Right lobe of liver (tissue), 6 donors: Measurements from ENCODE around the gene ARHGAP22. TPM values are rescaled to one million over a fixed set of nuclear protein-coding genes. Genes with fewer than 3 reads are reported as not detected.

Experiments used
- ATAC-seq, 4 donors: fragments of 200-7000 bp; cut with Tn5 transposase; one replicate each; pipeline ENCODE4 v1.9.1; 2020; ENCODE audit warnings: mild to moderate bottlenecking in 4 of 4, moderate library complexity in 4 of 4
- DNase-seq, 3 donors: peaks; one replicate each; pipeline ENCODE4 v3.0.0-alpha.2; 2020
- H3K27ac ChIP-seq, 3 donors: fragments of 200-600 bp; one replicate each; pipeline ENCODE4 v1.8.0; 2022
- H3K27me3 ChIP-seq, 2 donors: fragments of 200-600 bp; one replicate each; pipeline ENCODE4 v1.8.0; 2022
- H3K36me3 ChIP-seq, 4 donors: fragments of 200-600 bp; sonication (generic) in 1 of 4; one replicate each; pipeline versions ENCODE4 v1.5.1 to v1.8.0; 2017 to 2022; ENCODE audit warnings: control low read depth in 1 of 4
- H3K4me1 ChIP-seq, 4 donors: fragments of 200-600 bp; sonication (generic) in 1 of 4; one replicate each; pipeline versions ENCODE4 v1.5.1 to v1.8.0; 2017 to 2022; ENCODE audit warnings: control low read depth in 1 of 4
- H3K4me3 ChIP-seq, 3 donors: fragments of 200-600 bp; one replicate each; pipeline ENCODE4 v1.8.0; 2022
- H3K9me3 ChIP-seq, 4 donors: fragments of 200-600 bp; sonication (generic) in 1 of 4; one replicate each; pipeline versions ENCODE4 v1.5.1 to v1.8.0; 2017 to 2022; ENCODE audit warnings: control low read depth in 1 of 4
- POLR2A ChIP-seq: fragments of 450-650 bp; IDR thresholded peaks from one replicate; pipeline ENCODE4 v1.6.1; 2017; ENCODE audit warnings: antibody characterized with exemption, mild to moderate bottlenecking
- WGBS: methylation state at CpG from one replicate; pipeline ENCODE4 v1.1.6; 2018; ENCODE audit warnings: low coverage, low lambda C conversion rate; ENCODE audit not compliant: insufficient coverage; ENCODE audit errors: missing lambda C conversion rate; 5-methylcytosine and 5-hydroxymethylcytosine counted together
- intact Hi-C, 2 donors: fragments of 100-400 bp; cut with DNase I; formaldehyde crosslinking; loops; one replicate each; pipeline versions ENCODE4 v1.11.2 to v1.14.1; 2022
- total RNA-seq, 6 experiments: library from RNA; depleted of rRNA in 2 of 6; stranded (reverse); fragments of >200 nt in 2 of 6; fragmentation: NEBNext Ultra II Directional in 3 of 6; extraction: Animal tissue kit (Norgen Biotek cat#: 25700) in 3 of 6; gene quantifications; one replicate each; pipeline versions ENCODE4 v1.1.0 to v1.2.4, GENCODE V29; 2016 to 2023
- TF ChIP-seq, protein P1 (sequence below), 4 donors: fragments of 200-600 bp in 3 of 4; fragments of 450-650 bp in 1 of 4; IDR thresholded peaks; one replicate each; pipeline versions ENCODE4 v1.5.1 to v1.8.0; 2016 to 2022; ENCODE audit warnings: antibody characterized with exemption in 4 of 4, mild to moderate bottlenecking in 2 of 4
- donor health status: DM: no; HTN: yes; CAD: no.
- donor health status: DM: no; HTN: no; CAD: no.
- donor health status: DM: no; HTN: no; CAD: no.
- donor health status: DM: no; HTN: yes; CAD: no.
- donor health status: DM: no; HTN: yes; CAD: no.

ARHGAP22 gene
- total RNA-seq, 6 experiments from 2014 or later: 0.22 to 3.6 (median 0.64) TPM

DNA sequence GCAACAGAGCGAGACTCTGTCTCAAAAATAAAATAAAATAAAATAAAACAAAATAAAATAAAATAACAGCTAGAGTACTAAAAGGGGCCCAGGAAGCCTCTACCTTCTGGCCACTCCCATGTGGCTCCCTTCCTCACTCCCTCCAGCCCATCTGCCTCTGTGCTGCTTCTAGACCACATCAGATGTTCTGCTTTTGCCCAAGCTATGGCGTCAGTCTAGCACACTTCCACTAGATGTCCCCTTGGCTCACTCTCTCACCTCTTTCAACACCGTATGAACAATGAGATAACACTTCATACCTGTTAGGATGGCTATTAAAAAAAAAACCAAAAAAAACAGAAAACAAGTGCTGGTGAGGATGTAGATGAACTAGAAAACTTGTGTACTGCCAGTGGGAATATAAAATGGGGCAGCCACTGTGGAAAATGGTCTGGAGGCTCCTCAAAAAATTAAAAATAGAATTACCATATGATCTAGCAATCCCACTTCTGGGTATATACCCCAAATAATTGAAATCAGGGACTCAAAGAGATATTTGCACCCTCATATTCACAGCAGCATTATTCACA lies 132.3 kb downstream of the ARHGAP22 start:
- no peaks in the 10 kb centered on the region for H3K4me1 ChIP-seq
- intact Hi-C loops: no loop called here
- no peak for ATAC-seq
- DNase-seq: no peak
- no peaks in the 10 kb centered on the region for H3K27me3 ChIP-seq
- H3K4me3 ChIP-seq: no peak overlapping the region
- no peak overlapping the region for H3K27ac ChIP-seq
- no peaks in the 10 kb centered on the region for H3K9me3 ChIP-seq
- WGBS: 47% methylated on average over 3 of the region's 3 CpGs
- TF ChIP-seq, protein P1, sequence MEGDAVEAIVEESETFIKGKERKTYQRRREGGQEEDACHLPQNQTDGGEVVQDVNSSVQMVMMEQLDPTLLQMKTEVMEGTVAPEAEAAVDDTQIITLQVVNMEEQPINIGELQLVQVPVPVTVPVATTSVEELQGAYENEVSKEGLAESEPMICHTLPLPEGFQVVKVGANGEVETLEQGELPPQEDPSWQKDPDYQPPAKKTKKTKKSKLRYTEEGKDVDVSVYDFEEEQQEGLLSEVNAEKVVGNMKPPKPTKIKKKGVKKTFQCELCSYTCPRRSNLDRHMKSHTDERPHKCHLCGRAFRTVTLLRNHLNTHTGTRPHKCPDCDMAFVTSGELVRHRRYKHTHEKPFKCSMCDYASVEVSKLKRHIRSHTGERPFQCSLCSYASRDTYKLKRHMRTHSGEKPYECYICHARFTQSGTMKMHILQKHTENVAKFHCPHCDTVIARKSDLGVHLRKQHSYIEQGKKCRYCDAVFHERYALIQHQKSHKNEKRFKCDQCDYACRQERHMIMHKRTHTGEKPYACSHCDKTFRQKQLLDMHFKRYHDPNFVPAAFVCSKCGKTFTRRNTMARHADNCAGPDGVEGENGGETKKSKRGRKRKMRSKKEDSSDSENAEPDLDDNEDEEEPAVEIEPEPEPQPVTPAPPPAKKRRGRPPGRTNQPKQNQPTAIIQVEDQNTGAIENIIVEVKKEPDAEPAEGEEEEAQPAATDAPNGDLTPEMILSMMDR (IDR thresholded peaks at IDR 0.05): no peak
- TF ChIP-seq POLR2A: no peak
- no peaks in the 10 kb centered on the region for H3K36me3 ChIP-seq

DNA sequence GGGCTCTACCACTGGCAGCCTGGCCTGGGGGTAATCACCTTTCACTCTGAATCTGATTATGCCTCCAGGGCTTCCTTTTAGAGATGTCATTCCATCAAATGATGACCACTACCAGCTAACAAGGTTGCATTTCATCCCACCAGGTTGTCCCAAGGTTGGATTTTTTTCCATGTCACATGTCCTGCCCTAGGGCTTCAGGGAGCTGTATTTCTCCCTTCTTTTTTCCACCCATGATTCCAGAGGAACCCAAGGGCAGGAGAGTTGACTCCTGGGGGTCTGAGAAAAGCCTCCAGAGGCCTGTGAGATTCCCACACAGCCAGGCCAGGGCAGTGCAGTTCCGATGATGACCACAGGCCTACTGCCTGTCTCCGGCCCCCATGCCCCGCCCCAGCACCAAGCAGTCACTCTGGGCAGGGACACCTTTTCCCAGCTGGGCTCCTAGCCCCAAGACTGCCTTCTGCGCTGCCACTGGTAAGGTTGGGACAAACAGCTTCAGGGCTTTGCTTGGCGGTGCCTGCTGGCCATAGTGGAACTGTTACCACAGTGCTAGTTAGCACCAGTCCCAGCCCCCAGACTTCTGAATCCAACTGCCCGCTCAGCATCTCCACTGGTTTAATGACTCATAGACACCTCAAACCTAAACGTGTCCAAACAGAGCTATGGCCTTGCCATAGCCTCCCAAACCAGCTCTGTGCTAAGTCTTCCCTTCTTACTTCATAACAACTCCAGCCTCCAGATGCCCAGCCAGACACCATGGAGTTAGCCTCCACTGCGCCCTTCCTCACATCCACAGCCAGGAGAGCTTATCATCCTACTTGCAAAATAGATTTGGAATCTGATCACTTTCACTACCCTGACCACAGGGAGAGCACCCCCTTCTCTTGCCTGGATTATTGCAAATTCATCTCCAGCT lies 133.7 kb downstream of the ARHGAP22 start:
- H3K27me3 ChIP-seq: no peaks in the 10 kb centered on the region
- no peak for TF ChIP-seq POLR2A
- TF ChIP-seq, protein P1 (IDR thresholded peaks at IDR 0.05): no peak
- intact Hi-C loops: no loop called here
- no peaks in the 10 kb centered on the region for H3K36me3 ChIP-seq
- no peak overlapping the region for H3K4me3 ChIP-seq
- no peaks in the 10 kb centered on the region for H3K9me3 ChIP-seq
- ATAC-seq (no peak), DNase-seq (peak in 1 of 3 donors; percentile 33)
- no peaks in the 10 kb centered on the region for H3K4me1 ChIP-seq
- WGBS: 58% methylated on average over 2 of the region's 8 CpGs
- no peak overlapping the region for H3K27ac ChIP-seq

GRCh38 chr10:48470115-48470892 lies 134.6 kb downstream of the ARHGAP22 start:
- peak in 1 of 3 donors; percentile 39 for DNase-seq
- Histone ChIP-seq H3K4me3 (no peak overlapping the region), H3K9me3 (no peaks in the 10 kb centered on the region), H3K4me1 (no peaks in the 10 kb centered on the region), H3K27ac (no peak overlapping the region), H3K27me3 (no peaks in the 10 kb centered on the region), H3K36me3 (no peaks in the 10 kb centered on the region)
- intact Hi-C loops: no loop called here
- WGBS: no CpG with 5 or more reads among the region's 5 CpGs
- ATAC-seq: peak; percentile 26 to 82 (median 40)
- no peak for TF ChIP-seq POLR2A
- TF ChIP-seq, protein P1 (IDR thresholded peaks at IDR 0.05): no peak

DNA sequence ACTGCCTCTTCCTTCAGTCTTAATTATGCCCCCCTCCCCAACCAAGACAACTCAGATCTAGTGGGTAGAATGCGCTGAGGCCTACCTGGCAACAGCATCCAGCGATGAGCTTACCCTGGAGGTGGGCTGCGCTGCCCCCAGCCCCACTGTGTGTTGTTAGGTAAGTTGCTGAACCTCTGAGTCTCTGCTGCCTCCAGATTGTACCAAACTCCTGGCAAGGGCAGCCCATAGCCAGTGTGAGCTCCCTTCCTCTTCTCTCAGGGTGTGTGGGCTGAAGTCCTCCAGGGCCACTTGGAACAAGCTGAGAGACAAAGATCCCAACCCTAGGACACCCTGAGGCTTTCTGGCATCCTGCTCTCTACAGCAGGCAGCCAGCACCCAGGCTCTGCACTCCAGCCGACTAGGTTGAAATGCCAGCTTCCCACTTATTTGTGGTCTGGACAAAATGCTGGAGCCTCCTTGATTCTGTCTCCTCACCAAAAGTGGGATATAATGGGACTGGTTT lies 135.3 kb downstream of the ARHGAP22 start:
- Histone ChIP-seq H3K4me3 (no peak overlapping the region), H3K36me3 (no peaks in the 10 kb centered on the region), H3K9me3 (no peaks in the 10 kb centered on the region), H3K4me1 (no peaks in the 10 kb centered on the region), H3K27me3 (no peaks in the 10 kb centered on the region), H3K27ac (no peak overlapping the region)
- DNase-seq (no peak), ATAC-seq (no peak)
- no CpG with 5 or more reads among the region's 4 CpGs for WGBS
- intact Hi-C loops: no loop called here
- TF ChIP-seq, protein P1 (IDR thresholded peaks at IDR 0.05): no peak
- no peak for TF ChIP-seq POLR2A
